ENCODE data around the gene DYNC1I2. TPM values are rescaled to one million over a fixed set of nuclear protein-coding genes. Genes with fewer than 3 reads are reported as not detected.
A peak's percentile ranks its signal among the peaks of the same experiment; 100 is the strongest.
"Not testable (repeated sequence)": the region's sequence is repeated elsewhere in the genome, so short reads cannot be mapped to it uniquely, and the experiment has no call there.

DYNC1I2 gene
- total RNA-seq, 2 experiments from 2014 or later = 41.6 to 49.5 TPM

DNA sequence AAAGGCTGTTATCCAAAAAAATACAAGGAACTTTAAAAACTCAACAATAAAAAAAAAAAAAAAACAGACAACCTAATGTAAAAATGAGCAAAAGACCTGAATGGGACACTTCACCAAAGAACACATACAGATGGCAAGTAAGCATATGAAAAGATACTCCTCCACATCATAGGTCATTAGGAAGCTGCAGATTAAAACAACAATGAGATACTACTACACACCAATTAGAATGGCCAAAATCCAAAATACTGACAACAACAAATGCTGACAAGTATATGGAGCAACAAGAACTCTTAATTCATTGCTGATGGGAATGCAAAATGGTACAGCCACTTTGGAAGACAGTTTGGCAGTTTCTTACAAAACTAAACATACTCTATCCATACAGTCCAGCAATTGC lies 84.2 kb downstream of the DYNC1I2 start:
- Mint-ChIP-seq H3K4me3 (no peak overlapping the region), H3K36me3 (peaks cover 31% of the 10 kb centered on the region), H3K27me3 (no peaks in the 10 kb centered on the region)

DNA sequence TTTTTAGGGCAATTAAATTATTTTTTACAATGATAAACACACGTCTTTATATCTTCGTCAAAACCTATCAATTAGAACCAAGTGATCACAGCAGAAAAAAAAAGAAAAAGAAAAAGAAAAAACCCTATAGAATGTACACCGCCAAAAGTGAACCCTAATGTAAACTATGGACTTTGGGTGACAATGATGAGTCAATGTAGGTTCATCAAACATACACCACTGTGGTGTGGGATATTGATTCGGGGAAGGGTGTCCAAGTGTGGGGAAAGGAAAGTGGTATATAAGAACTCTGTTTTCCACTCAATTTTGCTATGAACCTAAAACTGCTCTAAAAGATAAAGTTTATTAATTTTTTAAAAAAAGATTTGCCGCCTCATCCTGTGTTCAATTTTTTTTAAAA lies 85.1 kb downstream of the DYNC1I2 start:
- CTCF ChIA-PET = no interaction called here
- DNase-seq = no peak
- no peak overlapping the region for H3K27ac Mint-ChIP-seq
- H3K9me3 Mint-ChIP-seq (ENCODE audit: low read depth) = peaks cover 2% of the 10 kb centered on the region
- H3K36me3 Mint-ChIP-seq = peaks cover 28% of the 10 kb centered on the region
- H3K4me3 Mint-ChIP-seq = no peak overlapping the region
- no peak for ATAC-seq
- no peaks in the 10 kb centered on the region for H3K27me3 Mint-ChIP-seq
- no peaks in the 10 kb centered on the region for H3K4me1 Mint-ChIP-seq

More for the DNA sequence above, 84.2 kb downstream of the DYNC1I2 start:
- ATAC-seq = no peak
- CTCF ChIA-PET = no interaction called here
- DNase-seq = no peak
- no peaks in the 10 kb centered on the region for H3K4me1 Mint-ChIP-seq
- peaks cover 2% of the 10 kb centered on the region for H3K9me3 Mint-ChIP-seq (ENCODE audit: low read depth)
- no peak overlapping the region for H3K27ac Mint-ChIP-seq

DNA sequence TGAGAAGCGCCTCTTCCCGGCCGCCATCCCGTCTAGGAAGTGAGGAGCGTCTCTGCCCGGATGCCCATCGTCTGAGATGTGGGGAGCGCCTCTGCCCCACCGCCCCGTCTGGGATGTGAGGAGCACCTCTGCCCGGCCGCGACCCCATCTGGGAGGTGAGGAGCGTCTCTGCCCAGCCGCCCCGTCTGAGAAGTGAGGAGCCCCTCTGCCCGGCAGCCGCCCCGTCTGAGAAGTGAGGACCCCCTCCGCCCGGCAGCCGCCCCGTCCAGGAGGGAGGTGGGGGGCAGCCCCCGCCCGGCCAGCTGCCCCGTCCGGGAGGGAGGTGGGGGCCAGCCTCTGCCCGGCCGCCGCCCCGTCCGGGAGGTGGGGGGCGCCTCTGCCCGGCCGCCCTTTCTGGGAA lies 87.3 kb downstream of the DYNC1I2 start:
- H3K4me3 Mint-ChIP-seq; H3K27me3 Mint-ChIP-seq; DNase-seq; H3K9me3 Mint-ChIP-seq (ENCODE audit: low read depth); H3K4me1 Mint-ChIP-seq; ATAC-seq; CTCF ChIA-PET; H3K27ac Mint-ChIP-seq: not testable (repeated sequence)
- H3K36me3 Mint-ChIP-seq = peaks cover 30% of the 10 kb centered on the region

DNA sequence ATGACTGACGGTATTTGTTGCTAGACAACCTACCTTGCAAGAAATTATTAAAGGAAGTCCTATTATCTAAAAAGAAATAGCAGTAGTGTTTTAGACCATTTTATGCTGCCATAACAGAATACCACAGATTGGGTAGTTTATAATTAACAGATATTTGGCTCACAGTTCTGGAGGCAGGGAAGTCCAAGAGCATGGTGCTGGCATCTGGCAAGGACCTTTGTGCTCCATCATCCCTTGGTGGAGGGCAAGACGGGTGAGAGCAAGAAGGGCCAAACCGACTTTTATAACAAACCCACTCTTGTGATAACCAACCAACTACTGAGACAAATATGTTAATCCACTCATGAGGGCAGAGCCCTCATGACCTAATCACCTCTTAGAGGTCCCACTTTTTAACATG lies 91.2 kb downstream of the DYNC1I2 start:
- peaks cover 33% of the 10 kb centered on the region for H3K36me3 Mint-ChIP-seq
- H3K27me3 Mint-ChIP-seq = no peaks in the 10 kb centered on the region
- H3K4me1 Mint-ChIP-seq = no peaks in the 10 kb centered on the region
- ATAC-seq = no peak
- no peak overlapping the region for H3K27ac Mint-ChIP-seq
- H3K9me3 Mint-ChIP-seq (ENCODE audit: low read depth) = no peaks in the 10 kb centered on the region
- no peak for DNase-seq
- H3K4me3 Mint-ChIP-seq = no peak overlapping the region
- CTCF ChIA-PET = no interaction called here

DNA sequence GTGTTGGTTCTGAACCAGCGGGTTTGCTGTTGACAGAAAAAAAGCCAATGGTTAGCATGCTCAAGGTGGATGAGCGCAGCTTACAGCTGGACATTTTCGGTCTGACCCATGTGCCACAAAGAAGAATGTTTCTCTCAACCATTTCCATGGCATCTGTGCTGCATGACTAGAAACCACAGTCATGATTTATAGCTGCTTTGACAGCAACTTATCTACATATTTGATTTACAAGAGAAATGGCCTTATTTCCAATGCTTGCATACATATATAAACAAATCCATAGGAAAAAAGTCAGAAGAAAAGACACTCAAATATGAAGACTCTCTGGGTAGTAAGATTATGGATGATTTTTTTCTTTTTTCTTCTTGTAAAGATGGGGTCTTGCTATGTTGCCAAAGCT lies 98.2 kb downstream of the DYNC1I2 start:
- Mint-ChIP-seq H3K4me3 (no peak overlapping the region), H3K36me3 (peaks cover 49% of the 10 kb centered on the region)

DNA sequence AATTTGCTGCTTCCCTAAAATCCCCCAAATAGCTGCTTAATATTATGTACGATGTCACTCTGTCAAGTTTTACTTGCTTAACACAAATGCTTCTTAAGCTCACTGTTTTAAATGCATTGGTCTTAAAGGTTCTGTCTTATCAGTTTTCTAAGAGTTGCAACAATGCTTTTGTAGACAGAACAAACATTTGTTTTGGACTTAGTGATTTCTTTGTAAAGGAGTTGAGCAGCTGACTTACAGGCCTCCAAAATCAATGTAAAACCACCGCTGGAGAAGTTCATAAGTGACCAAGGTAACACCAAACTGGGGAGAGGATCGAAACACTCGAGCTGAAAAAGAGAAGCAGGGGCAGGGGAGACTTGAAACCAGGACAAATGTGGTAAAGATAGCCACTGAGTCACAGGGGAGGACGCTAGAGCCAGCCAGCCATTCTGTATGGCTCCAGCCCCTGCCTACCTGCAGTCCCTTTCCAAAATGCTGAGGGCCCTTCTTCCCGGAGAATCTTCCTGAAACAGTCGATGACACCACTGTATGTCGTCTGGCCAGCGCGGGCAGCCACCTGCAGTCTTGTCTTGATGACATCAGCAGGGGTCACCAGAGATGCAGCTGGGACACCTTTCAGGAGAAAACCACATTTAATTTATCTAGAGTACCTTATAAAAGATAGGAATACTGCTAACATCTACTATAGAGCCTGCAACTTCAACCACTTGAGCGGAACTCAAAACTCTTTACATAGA lies 100.2 kb downstream of the DYNC1I2 start:
- no peaks in the 10 kb centered on the region for H3K27me3 Mint-ChIP-seq
- H3K36me3 Mint-ChIP-seq = peaks cover 46% of the 10 kb centered on the region
- H3K4me3 Mint-ChIP-seq = no peak overlapping the region
- H3K4me1 Mint-ChIP-seq = no peaks in the 10 kb centered on the region
- H3K27ac Mint-ChIP-seq = no peak overlapping the region
- no peaks in the 10 kb centered on the region for H3K9me3 Mint-ChIP-seq (ENCODE audit: low read depth)
- CTCF ChIA-PET = no interaction called here
- DNase-seq = no peak
- no peak for ATAC-seq

More for the DNA sequence above, 98.2 kb downstream of the DYNC1I2 start:
- no peaks in the 10 kb centered on the region for H3K27me3 Mint-ChIP-seq
- H3K9me3 Mint-ChIP-seq (ENCODE audit: low read depth) = no peaks in the 10 kb centered on the region
- H3K4me1 Mint-ChIP-seq = no peaks in the 10 kb centered on the region
- H3K27ac Mint-ChIP-seq = no peak overlapping the region
- ATAC-seq (no peak), DNase-seq (no peak)
- CTCF ChIA-PET = interaction anchor here (0.6 kb wide), 1 partner anchor 1018 kb away, joined by 3 read pairs; no protein-coding TSS in a partner anchor

DNA sequence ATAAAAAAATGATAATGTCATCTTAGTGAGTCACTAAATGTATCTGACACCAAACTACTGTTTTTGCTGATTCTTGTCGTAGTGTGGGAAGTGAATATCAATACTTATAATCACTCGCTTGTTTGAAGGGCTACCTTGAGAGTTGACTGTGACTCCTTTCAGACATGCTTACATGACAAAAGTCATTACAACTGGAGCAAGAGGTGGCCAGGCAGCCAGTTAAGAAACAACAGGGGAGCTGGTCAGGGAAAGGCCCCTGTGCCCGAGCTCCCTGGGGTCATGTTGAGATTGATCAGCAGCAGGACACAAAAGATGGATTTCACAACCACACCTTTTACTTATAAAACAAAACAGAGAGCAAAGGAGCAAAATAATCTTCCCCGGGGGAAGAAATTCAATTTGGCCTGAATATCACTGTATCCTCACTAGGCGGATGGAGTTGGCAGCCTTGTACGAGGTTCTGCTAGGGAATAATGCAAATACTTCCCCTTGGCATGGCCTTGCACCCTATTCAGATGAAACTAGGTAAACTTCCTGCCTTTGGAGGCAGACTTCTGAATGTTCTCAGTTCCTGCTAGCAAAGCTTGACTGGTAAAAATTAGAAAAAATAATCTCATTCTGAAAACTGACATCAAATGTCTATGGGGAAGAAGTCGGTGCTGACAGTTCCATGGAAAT lies 101.2 kb downstream of the DYNC1I2 start:
- H3K27ac Mint-ChIP-seq = no peak overlapping the region

DNA sequence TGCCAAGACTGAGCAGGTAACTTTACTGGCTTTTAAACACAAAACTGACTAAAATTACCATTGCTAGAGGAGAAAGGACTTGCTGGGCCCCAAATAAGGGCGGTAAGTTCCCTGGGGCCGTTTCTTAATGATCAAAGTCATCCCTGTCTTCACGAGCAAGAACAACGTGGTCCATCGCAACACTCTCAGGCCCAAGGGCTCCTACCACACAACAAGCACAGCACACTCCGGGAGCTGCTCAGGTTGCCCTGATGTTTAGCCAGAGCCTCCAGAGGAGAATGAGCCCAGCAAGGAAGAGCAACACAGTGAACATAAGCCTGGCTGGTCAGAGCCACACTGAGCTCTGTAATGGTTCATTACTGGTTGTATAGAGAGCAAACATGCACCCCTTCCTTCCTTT lies 102.7 kb downstream of the DYNC1I2 start:
- Mint-ChIP-seq H3K4me1 (peaks cover 3% of the 10 kb centered on the region), H3K4me3 (no peak overlapping the region), H3K36me3 (peaks cover 29% of the 10 kb centered on the region), H3K9me3 (ENCODE audit: low read depth) (no peaks in the 10 kb centered on the region), H3K27ac (no peak overlapping the region), H3K27me3 (no peaks in the 10 kb centered on the region)
- CTCF ChIA-PET = interaction anchor here (1.2 kb wide), 1 partner anchor 333 kb away, joined by 3 read pairs; no protein-coding TSS in a partner anchor
- ATAC-seq (no peak), DNase-seq (no peak)

More for the DNA sequence above, 101.2 kb downstream of the DYNC1I2 start:
- CTCF ChIA-PET = interaction anchor here (0.6 kb wide), 1 partner anchor 240 kb away, joined by 3 read pairs; no protein-coding TSS in a partner anchor
- no peaks in the 10 kb centered on the region for H3K9me3 Mint-ChIP-seq (ENCODE audit: low read depth)
- no peak overlapping the region for H3K4me3 Mint-ChIP-seq
- H3K4me1 Mint-ChIP-seq = no peaks in the 10 kb centered on the region
- H3K27me3 Mint-ChIP-seq = no peaks in the 10 kb centered on the region
- DNase-seq (no peak), ATAC-seq (no peak)
- H3K36me3 Mint-ChIP-seq = peaks cover 42% of the 10 kb centered on the region

DNA sequence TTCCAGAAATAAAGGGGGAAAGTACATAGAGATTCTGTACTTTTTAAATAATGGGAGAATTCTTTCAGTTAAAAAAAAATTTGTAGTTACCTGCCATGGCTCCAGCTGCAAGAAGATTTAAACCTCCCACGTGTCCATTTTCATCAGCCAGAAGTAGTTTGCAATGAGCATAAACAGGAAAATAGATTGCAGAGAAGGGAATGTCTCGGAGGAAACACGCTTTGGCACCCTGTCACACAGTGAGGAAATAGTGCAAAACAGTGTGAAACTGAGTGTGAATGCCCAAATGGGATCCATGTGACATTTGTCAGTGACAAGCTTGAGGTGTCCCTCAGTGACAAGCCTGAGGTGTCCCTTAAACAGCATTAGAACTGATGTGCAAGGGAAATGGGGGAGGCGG lies 104.1 kb downstream of the DYNC1I2 start:
- H3K36me3 Mint-ChIP-seq = peaks cover 23% of the 10 kb centered on the region
- no peak for DNase-seq
- no peak overlapping the region for H3K27ac Mint-ChIP-seq
- H3K9me3 Mint-ChIP-seq (ENCODE audit: low read depth) = no peaks in the 10 kb centered on the region
- CTCF ChIA-PET = interaction anchor here (1.2 kb wide), 2 partner anchors 72 to 332 kb away, joined by 3 read pairs; no protein-coding TSS in a partner anchor
- H3K27me3 Mint-ChIP-seq = no peaks in the 10 kb centered on the region
- ATAC-seq = no peak
- H3K4me1 Mint-ChIP-seq = peaks cover 3% of the 10 kb centered on the region
- H3K4me3 Mint-ChIP-seq = no peak overlapping the region

DNA sequence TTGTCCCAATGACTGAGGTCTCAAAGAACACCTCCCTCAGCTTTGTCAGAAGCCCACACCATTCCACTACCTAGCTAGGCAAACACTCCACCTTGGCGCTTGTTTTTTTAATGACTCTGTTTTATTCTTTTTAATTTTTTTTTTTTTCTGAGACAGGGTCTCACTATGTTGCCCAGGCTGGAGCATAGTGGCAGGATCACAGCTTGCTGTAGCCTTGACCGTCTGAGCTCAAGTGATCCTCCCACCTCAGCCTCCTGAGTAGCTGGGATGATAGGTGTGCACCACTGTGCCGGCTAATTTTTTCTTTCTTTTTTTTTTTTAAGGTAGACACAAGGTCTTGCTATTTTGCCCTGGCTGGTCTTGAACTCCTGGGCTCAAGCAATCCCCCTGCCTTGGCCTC lies 104.9 kb downstream of the DYNC1I2 start:
- Mint-ChIP-seq H3K27me3 (no peaks in the 10 kb centered on the region), H3K27ac (no peak overlapping the region), H3K4me1 (peaks cover 3% of the 10 kb centered on the region), H3K36me3 (peaks cover 17% of the 10 kb centered on the region), H3K9me3 (ENCODE audit: low read depth) (no peaks in the 10 kb centered on the region), H3K4me3 (no peak overlapping the region)
- DNase-seq (no peak), ATAC-seq (no peak)
- CTCF ChIA-PET = interaction anchor here (0.8 kb wide), 1 partner anchor 314 kb away, joined by 3 read pairs; no protein-coding TSS in a partner anchor

DNA sequence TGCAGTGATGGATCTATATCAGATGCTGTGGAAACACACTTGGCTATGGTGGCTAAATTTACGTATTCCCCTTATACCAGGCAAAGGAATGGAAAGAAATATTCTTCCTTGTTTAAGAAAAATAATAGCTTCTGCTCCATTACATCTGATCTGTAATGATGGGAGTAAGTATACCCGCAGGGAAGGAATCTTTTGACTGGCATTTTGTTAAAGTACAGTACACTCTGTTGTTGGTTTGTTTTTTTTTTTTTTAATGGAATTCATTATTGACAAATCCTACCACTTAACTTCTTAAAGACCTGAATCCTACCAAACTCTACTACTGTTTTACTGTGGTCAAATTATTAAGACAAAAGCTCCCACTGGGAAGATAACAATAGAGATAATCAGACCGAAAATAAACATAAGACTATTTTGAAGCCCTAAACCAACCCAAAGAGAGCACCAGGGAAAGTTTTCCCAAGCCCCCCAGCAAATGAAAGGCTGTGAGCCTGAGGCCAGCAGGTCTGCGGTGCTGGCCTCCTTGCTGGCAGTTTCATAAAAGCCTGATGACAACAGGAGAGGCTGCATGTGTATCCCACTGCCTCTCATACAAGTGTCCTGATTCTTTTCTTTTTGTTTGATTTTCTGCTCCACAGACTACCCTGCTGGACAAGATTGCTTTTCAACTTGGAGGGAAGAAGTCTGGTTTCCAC lies 105.8 kb downstream of the DYNC1I2 start:
- Mint-ChIP-seq H3K27ac (peak overlapping the region; percentile 17), H3K36me3 (peaks cover 11% of the 10 kb centered on the region)
- CTCF ChIA-PET = no interaction called here

DNA sequence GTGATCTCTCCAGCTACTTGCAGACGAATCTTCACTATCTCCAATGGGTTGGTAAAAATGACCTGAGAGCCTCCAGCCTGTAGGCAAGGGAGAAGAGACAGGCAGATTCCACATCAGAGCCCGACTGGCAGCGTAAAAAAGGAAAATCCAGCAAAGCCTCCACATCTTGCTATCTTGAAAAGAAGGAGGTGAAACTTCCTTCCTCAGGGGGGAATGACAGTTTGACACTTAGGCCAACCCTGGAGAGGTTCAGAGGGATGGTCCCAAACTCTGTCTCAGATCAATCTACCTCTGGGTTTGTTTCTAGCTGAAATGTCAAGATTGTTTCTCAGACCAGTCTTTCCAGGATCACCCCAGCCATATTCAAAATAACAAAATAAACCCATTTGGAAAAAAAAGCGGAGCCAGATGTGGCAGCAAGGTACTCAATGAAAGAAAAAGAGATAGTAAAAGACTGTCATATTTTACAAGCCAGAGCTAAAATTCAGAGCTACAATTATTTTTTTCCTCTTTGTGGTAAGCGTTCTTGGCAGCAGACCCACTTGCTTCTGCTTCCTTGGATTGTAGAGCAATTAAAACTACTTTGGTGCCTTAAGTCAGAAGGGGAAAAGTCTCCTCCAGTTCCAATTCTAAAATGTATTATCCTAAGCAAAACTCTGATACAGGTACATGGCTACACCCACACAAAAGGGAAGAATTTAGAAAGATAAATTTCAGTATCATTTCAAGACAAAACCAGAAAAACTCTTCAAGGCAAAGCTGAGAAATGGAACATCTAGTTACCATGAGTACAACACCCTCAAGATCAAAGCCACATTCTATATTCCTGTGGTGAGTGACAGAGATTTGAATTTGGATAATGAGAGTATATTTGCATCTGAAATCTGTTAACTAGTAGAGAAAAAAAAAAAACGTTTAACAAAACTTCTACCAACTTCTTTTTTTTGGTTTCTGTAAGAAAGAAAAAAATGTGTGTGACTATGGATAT lies 106.7 kb downstream of the DYNC1I2 start:
- ATAC-seq (no peak), DNase-seq (no peak)
- Mint-ChIP-seq H3K36me3 (peaks cover 14% of the 10 kb centered on the region), H3K9me3 (ENCODE audit: low read depth) (no peaks in the 10 kb centered on the region), H3K27me3 (no peaks in the 10 kb centered on the region), H3K27ac (no peak overlapping the region), H3K4me1 (peaks cover 12% of the 10 kb centered on the region), H3K4me3 (no peak overlapping the region)
- CTCF ChIA-PET = interaction anchor here (1.0 kb wide), 1 partner anchor 333 kb away, joined by 3 read pairs; no protein-coding TSS in a partner anchor

More for the DNA sequence above, 105.8 kb downstream of the DYNC1I2 start:
- DNase-seq (no peak), ATAC-seq (no peak)
- Mint-ChIP-seq H3K9me3 (ENCODE audit: low read depth) (no peaks in the 10 kb centered on the region), H3K4me3 (no peak overlapping the region), H3K4me1 (peaks cover 3% of the 10 kb centered on the region), H3K27me3 (no peaks in the 10 kb centered on the region)
